ENCODE measurements around the gene IL16.

Gene IL16

GRCh38 chr15:81274931-81275707 lies 78.4 kb downstream of the IL16 start:
- peak in 1 of 2 donors; percentile 62 for DNase-seq (ENCODE audit: low read depth in 2 of 2)

- no peak for DNase-seq (ENCODE audit: low read depth in 2 of 2)
Measured at GRCh38 chr15:81275711-81276392, 79.2 kb downstream of the IL16 start.

GRCh38 chr15:81276967-81277366 lies 80.3 kb downstream of the IL16 start:
- no peak for DNase-seq (ENCODE audit: low read depth in 2 of 2)

GRCh38 chr15:81277851-81278250 lies 81.2 kb downstream of the IL16 start:
- DNase-seq (ENCODE audit: low read depth in 2 of 2) = no peak

GRCh38 chr15:81278306-81279029 lies 81.8 kb downstream of the IL16 start:
- DNase-seq (ENCODE audit: low read depth in 2 of 2) = no peak

- DNase-seq (ENCODE audit: low read depth in 2 of 2) = no peak
Measured at GRCh38 chr15:81279621-81280485, 83.2 kb downstream of the IL16 start.

GRCh38 chr15:81280696-81281455 lies 84.2 kb downstream of the IL16 start:
- DNase-seq (ENCODE audit: low read depth in 2 of 2) = no peak

- no peak for DNase-seq (ENCODE audit: low read depth in 2 of 2)
Measured at GRCh38 chr15:81281456-81281735, 84.7 kb downstream of the IL16 start.

- DNase-seq (ENCODE audit: low read depth in 2 of 2) = no peak
Measured at GRCh38 chr15:81281766-81282605, 85.3 kb downstream of the IL16 start.

GRCh38 chr15:81282606-81282895 lies 85.9 kb downstream of the IL16 start:
- DNase-seq (ENCODE audit: low read depth in 2 of 2) = no peak

GRCh38 chr15:81282911-81283310 lies 86.2 kb downstream of the IL16 start:
- DNase-seq (ENCODE audit: low read depth in 2 of 2) = no peak

GRCh38 chr15:81284256-81285031 lies 87.8 kb downstream of the IL16 start:
- no peak for DNase-seq (ENCODE audit: low read depth in 2 of 2)

- DNase-seq (ENCODE audit: low read depth in 2 of 2) = no peak
Measured at GRCh38 chr15:81285461-81285860, 88.8 kb downstream of the IL16 start.

- no peak for DNase-seq (ENCODE audit: low read depth in 2 of 2)
Measured at GRCh38 chr15:81286621-81287121, 90.0 kb downstream of the IL16 start.

GRCh38 chr15:81288040-81288439 lies 91.4 kb downstream of the IL16 start:
- DNase-seq (ENCODE audit: low read depth in 2 of 2) = no peak

- DNase-seq (ENCODE audit: low read depth in 2 of 2) = no peak
Measured at GRCh38 chr15:81288616-81289015, 91.9 kb downstream of the IL16 start.

GRCh38 chr15:81289910-81290309 lies 93.2 kb downstream of the IL16 start:
- DNase-seq (ENCODE audit: low read depth in 2 of 2) = no peak

- no peak for DNase-seq (ENCODE audit: low read depth in 2 of 2)
Measured at GRCh38 chr15:81291916-81292522, 95.3 kb downstream of the IL16 start.

GRCh38 chr15:81292523-81293001 lies 95.9 kb downstream of the IL16 start:
- no peak for DNase-seq (ENCODE audit: low read depth in 2 of 2)

Data from stimulated activated CD8-positive, alpha-beta memory T cell treated with anti-CD3 and anti-CD28 coated beads, Interleukin-15, amount 100 ng/mL, for 4 hours (primary cell).